Raji (cell line): ENCODE measurements around the gene STARD10.

Experiments
- POLR2A ChIP-seq: IDR thresholded peaks from 2 replicates; pipeline ENCODE4 v1.6.1; 2011; ENCODE audit warnings: low read depth, low read length, control low read depth; ENCODE audit not compliant: insufficient read depth

STARD10 gene

DNA sequence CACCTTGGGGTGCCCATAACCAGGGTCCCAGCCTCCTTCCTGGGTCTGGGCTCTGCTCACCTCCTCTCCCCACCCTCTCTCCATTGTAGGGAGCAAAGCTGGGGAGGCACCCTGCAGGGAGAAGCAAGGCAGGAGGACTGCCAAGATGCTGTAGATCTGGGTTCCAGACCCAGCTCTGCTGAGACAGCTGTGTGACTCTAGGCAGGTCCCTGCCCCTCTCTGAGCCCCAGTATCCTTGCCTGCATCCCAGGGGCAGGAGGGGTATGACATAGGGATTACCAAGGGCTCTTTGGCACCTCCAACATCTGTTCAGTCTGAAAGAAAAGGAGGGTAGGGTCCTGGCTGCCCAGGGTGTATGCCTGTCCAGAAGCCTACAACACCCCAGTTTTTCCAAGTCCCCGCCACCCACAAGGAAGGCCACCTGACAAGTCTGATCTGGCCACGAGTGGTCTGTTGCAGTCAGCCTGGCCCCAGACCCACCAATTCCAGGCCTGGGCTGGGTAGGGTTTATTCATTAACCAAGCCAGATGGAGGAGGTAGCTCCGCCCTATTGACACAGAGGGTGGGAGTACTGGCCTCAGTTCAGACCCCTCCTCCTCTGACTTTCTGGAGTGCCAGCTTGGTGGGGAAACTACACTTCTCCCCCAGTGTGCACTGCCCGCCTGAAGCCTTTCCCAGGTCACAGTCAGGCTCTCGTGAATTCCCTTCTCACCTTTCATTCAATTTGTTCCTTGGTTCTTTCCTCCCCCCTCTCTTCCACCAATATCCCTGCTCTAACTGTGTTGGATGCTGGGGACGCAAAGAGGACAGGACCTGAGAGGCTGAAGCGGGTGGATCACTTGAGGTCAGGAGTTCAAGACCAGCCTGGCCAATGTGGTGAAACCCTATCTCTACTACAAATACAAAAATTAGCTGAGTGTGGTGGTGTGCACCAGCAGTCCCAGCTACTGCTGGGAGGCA is 15.0 kb downstream of the STARD10 start:
- no peak for TF ChIP-seq POLR2A

DNA sequence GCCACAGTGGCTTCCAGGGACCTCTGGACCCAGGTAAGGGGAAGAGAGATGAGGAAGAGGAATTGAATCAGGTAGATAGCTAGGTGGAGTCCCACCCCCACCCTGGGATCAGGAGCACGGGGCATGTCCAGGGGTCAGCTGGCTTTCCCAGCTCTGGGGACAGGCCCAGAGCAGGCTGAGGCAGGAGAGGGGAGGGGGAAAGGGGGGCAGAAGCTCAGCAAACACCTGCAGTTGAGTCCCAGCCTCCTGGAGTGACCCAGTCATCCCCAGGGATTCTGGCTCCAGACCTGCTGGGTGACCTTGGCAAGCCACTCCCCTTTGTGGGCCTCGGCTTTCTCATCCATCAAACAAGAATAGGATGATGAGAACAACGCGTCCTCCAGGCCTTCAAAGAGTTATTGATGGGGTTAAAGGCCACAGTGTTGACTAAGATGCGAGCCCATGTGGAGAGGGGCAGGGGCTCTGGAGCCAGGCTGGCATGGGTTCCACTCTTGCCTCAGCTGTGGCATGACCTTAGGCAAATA is 16.0 kb downstream of the STARD10 start:
- TF ChIP-seq POLR2A = no peak

- no peak for TF ChIP-seq POLR2A
These were observed 16.7 kb downstream of the STARD10 start for GRCh38 chr11:72776844-72777754.

DNA sequence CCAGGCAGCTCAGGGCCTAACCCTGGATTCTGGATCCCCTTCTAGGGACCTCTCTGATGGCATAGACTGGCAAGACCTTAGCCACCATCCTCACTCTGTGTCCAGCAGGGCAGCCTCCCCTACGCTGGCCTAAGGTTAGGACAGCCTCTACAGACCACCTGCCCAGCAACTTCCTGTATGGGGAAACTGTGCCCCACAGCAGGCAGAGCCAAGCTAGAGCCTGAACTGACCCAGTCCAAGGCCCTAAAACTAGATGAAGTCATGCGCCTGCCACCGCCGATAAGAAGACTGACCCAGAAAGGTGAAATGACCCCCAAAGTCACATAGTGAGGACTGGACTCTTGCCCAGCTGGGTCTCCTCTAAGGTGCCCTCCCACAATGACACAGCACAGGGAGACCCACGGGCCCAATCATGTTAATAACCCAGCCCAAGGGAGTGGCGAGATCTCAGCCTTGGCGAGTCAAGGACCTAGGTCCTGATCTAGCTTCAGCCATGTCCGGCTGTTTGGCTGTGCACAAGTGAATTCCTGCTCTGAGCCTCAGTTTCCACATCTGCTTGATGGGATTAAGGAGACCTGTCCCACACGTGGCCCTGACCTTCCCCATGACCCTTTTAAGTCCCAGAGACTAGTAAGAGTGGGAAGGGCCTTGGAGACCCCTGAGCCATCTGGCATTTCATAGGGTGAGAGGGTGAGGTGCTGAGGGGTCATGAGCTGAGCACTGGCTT is 17.6 kb downstream of the STARD10 start:
- TF ChIP-seq POLR2A = no peak

- no peak for TF ChIP-seq POLR2A
These were observed 18.3 kb downstream of the STARD10 start for GRCh38 chr11:72775288-72776110.

GRCh38 chr11:72774499-72774898 is 19.3 kb downstream of the STARD10 start:
- no peak for TF ChIP-seq POLR2A

GRCh38 chr11:72773696-72774095 is 20.2 kb downstream of the STARD10 start:
- TF ChIP-seq POLR2A = no peak

- TF ChIP-seq POLR2A = no peak
These were observed 20.6 kb downstream of the STARD10 start for GRCh38 chr11:72773291-72773690.

DNA sequence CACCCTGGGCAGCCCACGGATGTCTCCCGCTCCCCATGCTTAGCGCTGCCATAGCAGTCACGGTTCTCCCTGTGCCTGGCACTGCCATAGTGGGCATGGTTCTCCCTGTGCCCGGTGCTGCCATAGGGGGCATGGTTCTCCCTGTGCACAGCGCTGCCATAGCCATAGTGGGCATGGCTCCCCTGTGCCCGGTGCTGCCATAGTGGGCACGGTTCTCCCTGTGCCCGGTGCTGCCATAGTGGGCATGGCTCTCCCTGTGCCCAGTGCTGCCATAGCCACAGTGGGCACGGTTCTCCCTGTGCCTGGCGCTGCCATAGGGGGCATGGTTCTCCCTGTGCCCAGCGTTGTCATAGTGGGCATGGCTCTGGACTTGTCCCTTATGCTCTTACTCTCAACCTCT is 21.8 kb downstream of the STARD10 start:
- TF ChIP-seq POLR2A = no peak

DNA sequence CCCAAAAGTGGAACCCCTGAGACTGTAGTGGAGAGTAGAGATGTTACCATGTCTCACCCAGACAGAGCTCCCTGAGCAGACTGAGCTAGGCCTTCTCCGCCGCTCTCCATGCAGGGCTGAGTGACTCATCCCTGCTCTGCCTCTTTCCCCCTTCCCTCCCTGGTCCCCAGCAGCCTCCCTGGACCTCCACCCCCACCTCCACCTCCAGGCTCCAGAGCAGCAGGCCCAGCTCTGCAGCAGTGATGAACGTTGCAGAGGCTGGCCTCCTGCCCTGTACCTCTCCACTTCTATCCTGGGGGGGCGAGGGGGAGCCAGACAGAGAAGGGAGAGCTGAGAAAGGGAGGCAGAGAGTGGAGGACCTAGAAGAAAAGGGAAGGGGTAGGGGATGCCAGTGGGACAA is 22.3 kb downstream of the STARD10 start:
- TF ChIP-seq POLR2A = no peak

DNA sequence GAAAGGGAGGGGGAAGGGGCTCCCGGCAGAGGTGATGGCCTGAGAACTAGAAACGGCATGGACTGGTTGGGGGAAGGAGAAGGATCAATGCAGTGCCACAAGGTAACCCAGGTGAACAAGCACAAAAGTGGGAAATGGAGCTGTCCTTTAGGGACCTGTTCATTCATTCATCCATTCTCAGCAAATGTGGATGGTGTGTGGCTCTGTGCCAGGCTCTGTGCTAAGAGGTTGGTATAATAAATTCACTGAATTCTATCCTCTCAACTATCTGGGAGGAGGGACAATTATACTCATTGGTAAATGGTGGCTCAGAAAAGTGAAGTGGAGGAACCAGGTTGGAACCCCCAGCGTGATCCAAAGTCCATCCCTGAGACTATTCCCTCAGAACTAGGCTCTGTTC is 23.0 kb downstream of the STARD10 start:
- no peak for TF ChIP-seq POLR2A

- TF ChIP-seq POLR2A = no peak
These were observed 24.2 kb downstream of the STARD10 start for GRCh38 chr11:72769680-72770079.

GRCh38 chr11:72768581-72768980 is 25.3 kb downstream of the STARD10 start:
- TF ChIP-seq POLR2A = no peak
